GM18511 (cell line): ENCODE measurements around the gene YPEL2.
"Not testable (repeated sequence)": the region's sequence is repeated elsewhere in the genome, so short reads cannot be mapped to it uniquely, and the experiment has no call there.

Source experiments
- ATAC-seq: cut with Tn5 transposase; IDR thresholded peaks from one replicate; pipeline ENCODE4 v1.9.1; 2021; ENCODE audit warnings: mild to moderate bottlenecking, moderate library complexity; ENCODE audit not compliant: unreplicated experiment

YPEL2 gene

GRCh38 chr17:59374612-59375011 is 43.2 kb downstream of the YPEL2 start:
- no peak for ATAC-seq

- no peak for ATAC-seq
Observed at GRCh38 chr17:59375857-59376256, 44.4 kb downstream of the YPEL2 start.

DNA sequence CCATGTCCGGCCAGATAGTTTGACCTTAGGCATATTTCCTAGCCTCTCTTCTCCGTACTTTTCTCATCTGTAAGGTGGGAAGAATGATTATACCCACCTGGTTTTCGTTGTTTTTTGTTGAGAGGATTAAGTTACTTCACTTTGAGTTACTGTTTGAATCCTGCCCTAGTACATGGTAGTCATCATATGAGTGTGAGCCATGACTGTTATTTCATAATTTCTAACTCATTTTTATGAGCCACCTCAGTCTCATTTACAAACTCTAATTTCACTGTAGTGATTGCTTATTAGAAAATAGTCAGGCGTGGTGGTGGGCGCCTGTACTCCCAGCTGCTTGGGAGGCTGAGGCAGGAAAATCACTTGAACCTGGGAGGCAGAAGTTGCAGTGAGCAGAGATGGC is 45.1 kb downstream of the YPEL2 start:
- no peak for ATAC-seq

DNA sequence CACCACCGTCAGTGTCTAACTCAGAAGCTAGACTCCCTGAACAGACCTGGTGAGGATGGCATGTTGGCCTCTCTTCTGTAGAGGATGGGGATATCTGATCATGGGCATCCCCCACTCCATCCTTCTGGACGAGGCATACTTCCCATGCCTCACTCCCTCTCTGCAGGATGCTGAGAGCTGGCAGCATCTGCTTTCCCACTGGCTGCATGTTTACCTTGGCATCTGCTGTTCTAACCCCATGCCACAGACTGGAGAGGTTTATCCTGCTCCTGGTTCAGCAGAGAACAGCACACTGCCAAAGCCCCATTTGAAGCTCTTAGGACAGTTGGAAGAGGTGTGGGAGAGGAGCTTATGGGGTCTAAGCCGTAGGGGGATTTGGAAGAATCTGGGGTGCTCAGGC is 46.0 kb downstream of the YPEL2 start:
- ATAC-seq, result no peak

DNA sequence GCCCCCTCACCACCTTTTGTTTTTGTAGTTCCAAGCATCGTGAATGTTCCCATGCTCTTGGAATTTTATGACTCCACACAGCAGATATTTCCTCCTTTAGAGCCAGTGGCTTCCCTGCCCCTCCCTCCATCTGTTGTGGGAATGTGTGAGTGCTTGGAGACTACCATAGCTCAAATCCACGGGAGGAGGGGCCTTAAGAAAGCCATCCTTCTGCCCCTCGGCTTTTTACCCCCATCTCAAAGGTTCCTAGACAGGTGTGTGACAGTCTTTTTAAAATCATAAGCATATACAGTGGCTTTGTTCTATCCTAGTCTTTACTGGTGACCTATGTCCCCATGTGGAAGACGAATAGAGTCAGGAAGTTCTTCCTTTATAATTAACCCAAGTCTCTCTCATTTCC is 47.2 kb downstream of the YPEL2 start:
- no peak for ATAC-seq

DNA sequence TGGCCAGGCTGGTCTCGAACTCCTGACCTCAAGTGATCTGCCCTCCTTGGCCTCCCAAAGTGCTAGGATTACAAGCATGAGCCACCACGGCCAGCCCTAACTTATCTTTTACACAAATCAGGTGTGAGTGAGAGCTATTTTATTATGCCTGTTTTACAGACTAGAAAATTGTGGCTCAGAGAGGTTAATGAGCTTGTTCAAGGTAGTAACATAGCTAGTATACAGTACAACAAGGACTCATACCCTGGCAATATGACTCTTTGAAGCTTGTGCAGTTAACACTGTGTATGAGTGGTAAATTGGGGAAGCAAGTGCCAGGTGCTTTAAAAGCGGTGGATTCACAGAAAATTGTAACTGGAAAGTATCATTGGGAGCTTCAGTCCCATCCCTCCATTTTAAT is 49.0 kb downstream of the YPEL2 start:
- ATAC-seq, result no peak

DNA sequence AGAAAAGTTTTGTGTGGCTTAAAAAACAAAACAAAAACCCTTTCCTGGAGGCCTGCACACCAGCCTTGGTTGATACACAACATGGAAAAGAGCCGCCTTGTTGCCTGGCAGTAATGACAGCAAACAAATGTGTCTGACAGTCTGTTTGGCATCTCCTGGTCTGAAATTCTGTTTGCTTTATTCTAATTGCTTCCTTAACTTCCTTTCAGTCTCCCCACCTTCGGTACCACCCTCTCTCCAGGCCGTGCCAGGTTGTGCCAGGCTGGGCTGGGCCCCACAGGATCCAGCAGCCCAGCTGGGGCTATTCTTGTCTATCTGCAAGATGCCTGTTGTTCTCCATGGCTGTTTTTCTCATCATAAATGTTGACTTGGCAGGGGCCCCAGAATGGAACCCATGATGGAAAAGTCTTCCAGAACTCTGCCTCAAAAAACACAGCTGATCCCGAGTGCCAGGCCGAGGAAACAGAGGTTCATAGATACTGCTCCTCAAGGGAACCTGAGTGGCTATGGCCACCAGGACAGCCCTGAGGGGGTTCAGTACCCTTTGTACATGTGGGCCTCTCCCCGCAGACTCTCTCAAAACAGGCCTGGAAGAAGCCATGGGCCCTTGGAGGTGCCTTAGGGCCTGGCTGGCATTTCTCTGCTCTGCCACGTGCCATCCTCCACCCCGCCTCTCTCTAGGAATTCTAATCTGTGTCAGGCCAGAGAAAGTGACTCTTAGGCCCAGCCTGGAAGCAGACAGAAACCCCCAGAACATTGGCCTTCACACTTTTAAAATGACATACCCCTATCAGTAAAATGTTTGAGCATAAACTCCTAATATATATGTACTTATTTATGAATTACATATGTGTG is 50.5 kb downstream of the YPEL2 start:
- ATAC-seq, result no peak

DNA sequence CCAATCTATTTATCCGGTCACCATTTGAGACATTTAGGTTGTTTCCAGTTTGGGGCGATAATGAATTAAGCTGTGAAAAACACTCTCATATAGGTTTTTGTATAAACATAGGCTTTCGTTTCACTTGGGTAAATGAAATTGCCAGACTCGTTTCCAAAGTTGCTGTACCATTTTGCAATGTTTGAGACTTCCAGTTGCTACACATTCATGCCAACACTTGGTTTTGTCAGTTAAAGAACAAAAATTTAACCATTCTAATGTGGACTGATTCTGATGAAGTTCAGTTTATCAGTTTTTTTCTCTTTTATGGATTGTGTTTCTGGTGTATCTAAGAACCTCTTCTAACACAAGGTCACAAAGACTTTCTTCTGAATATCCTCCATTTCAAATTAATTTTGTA is 52.4 kb downstream of the YPEL2 start:
- no peak for ATAC-seq

DNA sequence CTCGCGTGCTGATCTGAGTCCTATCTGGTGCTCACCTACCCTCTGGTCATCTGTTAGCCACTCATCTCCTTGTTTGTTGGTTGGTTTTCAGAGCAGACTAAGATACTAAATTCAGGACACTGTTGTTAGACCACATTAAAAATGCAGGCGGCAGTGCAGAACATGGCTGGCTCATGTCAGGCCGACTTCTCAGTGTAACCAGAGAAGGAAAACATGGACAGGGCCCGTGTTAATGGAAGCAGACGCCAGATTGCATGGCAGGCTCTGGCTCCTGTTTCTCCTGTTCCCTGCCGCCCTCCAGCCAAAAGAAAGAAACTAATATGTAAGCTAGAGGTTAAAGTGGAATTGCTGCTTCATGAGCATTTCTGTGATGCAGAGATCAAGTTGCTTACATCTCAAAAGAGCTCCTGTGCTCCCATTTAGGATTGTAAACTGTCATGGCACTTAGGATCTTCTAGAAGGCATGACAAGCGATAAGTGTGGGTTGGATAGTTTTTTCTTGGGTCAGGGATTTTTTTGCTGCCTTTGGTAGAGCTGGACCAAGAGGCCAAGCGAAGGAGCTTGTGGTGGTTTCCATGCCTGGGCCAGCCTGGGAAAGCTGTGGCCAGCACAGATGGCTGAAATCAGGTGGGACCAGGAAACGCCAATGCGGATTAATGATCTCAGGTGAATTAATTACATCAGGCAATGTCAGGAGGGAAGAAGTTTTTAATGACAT is 56.1 kb downstream of the YPEL2 start:
- ATAC-seq, result no peak

GRCh38 chr17:59388069-59388556 is 56.7 kb downstream of the YPEL2 start:
- ATAC-seq, result no peak

- ATAC-seq, result no peak
Observed at GRCh38 chr17:59389066-59389465, 57.6 kb downstream of the YPEL2 start.

DNA sequence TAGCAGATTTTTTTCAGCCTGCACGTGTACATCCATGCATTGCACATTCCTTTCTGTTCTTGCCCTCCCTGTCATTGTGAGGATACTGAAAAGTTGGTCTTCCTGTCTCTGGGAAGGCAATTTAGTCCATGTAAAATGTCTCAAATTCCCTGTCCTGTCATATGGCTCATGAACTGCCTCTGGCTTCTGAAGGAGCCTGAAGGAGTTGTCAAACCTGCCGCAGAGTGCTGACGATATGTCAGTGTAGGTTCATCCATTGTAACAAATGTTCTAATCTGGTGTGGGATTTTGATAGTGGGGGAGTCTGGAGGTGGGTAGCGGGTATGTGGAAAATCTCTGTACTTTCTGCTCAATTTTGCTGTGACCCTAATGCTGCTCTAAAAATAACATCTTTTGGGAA is 59.6 kb downstream of the YPEL2 start:
- ATAC-seq, result no peak

DNA sequence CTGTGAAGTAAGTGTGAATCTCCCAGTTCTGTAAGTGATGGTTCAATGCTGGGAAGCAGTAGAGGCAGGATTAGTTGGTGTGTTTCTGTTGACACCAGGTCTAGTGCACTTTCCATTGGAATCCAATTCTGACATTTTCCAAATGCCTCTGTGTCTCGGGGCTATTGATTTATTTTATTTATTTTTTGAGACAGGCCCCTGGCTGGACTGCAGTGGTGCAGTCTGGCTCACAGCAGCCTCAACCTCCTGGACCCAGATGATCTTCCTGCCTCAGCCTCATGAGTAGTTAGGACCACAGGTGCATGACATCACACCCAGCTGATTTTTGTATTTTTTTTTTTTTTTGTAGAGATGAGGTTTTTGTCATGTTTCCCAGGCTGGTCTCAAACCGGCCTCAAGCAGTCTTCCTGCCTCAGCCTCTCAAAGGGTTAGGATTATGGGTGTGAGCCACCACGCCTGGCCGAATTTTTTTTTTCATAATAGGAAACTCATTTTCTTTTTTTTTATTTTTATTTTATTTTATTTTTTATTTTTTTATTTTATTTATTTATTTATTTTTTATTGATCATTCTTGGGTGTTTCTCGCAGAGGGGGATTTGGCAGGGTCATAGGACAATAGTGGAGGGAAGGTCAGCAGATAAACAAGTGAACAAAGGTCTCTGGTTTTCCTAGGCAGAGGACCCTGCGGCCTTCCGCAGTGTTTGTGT is 61.7 kb downstream of the YPEL2 start:
- no peak for ATAC-seq

- not testable (repeated sequence) for ATAC-seq
Observed at GRCh38 chr17:59393742-59394410, 62.4 kb downstream of the YPEL2 start.

DNA sequence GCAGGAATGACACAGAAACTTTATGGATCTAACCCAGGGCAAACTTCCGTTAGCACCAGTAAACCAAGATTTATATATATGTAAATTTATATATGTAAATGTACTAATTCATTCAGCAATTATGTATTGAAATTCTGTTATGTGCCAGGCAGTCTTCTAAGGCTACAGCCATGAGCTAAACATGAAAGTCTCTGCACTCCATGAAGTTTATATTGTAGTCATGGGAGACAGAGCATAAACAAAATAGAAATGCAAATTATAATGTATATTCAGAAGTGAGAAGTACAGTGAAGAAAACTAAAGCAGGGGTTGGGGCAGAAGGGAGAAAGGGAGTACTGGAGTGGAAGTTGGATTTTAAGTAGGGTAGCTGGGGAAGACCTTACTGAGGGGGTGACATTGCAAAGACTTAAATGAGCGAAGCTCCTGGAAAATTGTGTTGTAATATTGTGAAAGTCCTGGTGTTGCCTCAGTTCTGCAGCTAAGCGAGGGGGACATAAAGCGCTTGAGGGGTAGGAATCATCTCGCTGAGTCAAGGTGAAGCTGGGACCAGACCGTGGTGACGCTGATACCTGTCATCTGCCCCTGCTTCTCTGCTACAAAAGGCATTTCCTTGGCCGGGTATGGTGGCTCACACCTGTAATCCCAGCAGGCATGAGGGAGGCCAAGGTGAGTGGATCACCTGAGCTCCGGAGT is 64.8 kb downstream of the YPEL2 start:
- no peak for ATAC-seq

DNA sequence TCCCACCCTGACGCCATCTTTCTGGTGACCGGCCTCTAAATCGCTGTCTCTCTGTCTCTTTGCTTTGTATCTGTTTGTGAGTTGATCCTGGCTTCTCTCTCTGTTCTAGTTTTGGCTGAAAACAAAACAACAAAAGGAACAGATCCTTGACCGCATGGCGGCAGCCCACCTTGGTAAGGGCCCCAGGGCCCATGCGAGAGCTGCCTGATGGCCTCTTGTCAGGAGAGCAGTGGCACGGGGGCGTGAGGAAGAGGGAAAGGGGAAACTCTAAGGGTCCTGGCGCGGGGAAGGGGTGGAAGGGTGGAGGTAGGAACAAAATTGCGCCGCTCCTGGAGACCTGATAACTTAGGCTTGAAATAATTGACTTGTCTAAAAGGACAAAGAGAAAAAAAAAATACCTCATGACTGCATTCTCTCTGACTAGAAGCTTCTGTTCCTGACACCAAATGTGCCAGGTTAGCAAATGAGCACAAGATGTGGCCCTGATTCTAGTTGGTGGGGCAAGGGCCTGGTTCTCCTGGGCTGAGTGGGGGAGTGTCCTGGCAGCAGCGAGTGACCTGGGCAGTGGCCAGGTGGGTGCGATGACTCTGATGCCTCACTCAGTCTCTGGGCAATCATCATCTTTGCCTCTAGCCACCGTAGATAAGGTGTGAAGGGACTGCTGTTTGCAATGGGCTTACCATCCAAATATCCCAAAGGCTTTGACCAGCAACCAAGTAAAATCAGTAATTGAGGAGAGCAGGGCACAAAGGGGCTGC is 66.0 kb downstream of the YPEL2 start:
- ATAC-seq, result no peak

DNA sequence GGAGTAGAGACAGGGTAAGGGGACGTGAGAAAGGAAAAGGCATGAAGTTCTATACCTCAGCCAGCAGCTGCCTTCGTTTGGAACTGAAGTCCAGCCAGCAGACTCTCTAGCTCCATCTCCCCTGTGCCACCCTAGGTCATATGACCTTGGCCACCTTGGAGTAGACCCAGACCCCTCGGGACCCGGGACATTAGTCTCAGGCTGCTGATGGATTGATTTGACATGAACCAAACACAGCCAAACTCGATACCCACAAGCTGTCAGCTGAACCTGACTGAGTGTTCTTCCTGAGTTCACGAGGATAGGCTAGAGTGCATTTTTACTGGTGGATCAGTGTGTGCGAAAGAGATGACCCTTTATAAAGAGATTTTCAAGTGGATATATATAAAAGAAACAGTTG is 68.5 kb downstream of the YPEL2 start:
- no peak for ATAC-seq

DNA sequence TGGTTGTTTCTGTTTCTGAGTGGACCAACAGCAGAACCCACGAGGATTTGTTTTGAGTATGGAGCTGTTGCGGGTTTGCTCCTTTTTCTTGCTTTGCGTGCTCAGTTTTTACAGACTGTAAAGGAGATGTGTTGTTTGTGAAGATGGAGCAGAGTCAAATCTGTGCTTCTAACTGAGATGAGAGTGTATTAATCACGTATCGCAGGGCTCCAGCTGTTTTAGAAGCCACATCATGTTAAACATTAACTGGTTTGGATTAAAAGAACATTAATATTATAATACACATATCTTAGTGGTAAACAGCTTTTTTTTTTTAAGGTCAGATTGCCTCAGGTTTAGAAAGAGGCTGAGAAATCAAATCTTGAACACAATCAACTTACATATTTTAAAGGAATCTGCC is 69.4 kb downstream of the YPEL2 start:
- ATAC-seq, result no peak

- ATAC-seq, result no peak
Observed at GRCh38 chr17:59401274-59401673, 69.8 kb downstream of the YPEL2 start.

DNA sequence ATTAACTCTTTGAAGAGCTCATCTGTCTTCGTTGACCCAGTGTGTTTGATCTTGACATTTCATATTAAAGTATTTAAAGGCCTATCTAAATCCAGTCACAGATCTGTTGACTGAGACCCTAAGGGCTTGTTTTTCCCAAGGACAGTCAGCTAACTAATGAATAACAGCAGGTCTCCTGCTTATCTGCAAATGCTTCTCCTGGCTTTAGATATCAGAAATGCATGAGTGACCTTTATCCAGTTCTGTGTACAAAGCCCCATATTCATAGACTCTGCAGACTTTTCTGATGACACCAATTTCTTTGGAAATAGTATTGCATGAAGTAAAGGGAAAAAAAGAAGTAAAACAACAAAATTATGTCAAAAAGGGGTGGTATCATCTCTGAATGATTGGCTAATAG is 70.3 kb downstream of the YPEL2 start:
- ATAC-seq, result no peak
